Activated B cell treated with CpG ODN at 0.5 μM for 24 hours (primary cell): ENCODE results near the gene NXF1. TPM values are rescaled to one million over a fixed set of nuclear protein-coding genes. Genes with fewer than 3 reads are reported as not detected.

Source experiments
- ATAC-seq: fragments of 200-7000 bp; cut with Tn5 transposase; one replicate; pipeline ENCODE4 v1.10.0; 2021; ENCODE audit warnings: low read depth, mild to moderate bottlenecking, moderate library complexity
- CTCF ChIA-PET: fragments of 350-600 bp; sonication (Branson Sonifier 250); formaldehyde crosslinking; loops from one replicate; lab custom pipeline; 2021; ENCODE audit warnings: antibody characterized with exemption; lab: Charles Lee
- POLR2A ChIA-PET: fragments of 350-600 bp; sonication (Branson Sonifier 250); formaldehyde crosslinking; loops from one replicate; lab custom pipeline; 2021; ENCODE audit warnings: antibody characterized with exemption; lab: Charles Lee
- DNase-seq: peaks from one replicate; pipeline ENCODE4 v3.0.0; 2022
- H3K27ac Mint-ChIP-seq: one replicate; pipeline ENCODE4 v1.8.0; 2020; ENCODE audit warnings: mixed read lengths
- H3K27me3 Mint-ChIP-seq: one replicate; pipeline ENCODE4 v1.8.0; 2021; ENCODE audit warnings: mixed read lengths
- H3K36me3 Mint-ChIP-seq: one replicate; pipeline ENCODE4 v1.8.0; 2021; ENCODE audit warnings: low read depth, mixed read lengths
- H3K4me1 Mint-ChIP-seq: one replicate; pipeline ENCODE4 v1.8.0; 2021; ENCODE audit warnings: mixed read lengths
- H3K4me3 Mint-ChIP-seq: one replicate; pipeline ENCODE4 v1.8.0; 2020; ENCODE audit warnings: mild to moderate bottlenecking, mixed read lengths
- H3K9me3 Mint-ChIP-seq: one replicate; pipeline ENCODE4 v1.8.0; 2020; ENCODE audit warnings: mixed read lengths
- intact Hi-C: fragments of 100-400 bp; cut with micrococcal nuclease; formaldehyde crosslinking; loops from one replicate; pipeline ENCODE4 v1.15.1; 2024
- total RNA-seq: library from RNA; stranded (reverse); gene quantifications from 2 replicates; pipeline ENCODE4 v1.2.3, GENCODE V29; 2022
- TF ChIP-seq, protein P1 (sequence below): fragments of 200-600 bp; IDR thresholded peaks from one replicate; pipeline ENCODE4 v1.8.0; 2022; ENCODE audit warnings: antibody characterized with exemption, mild to moderate bottlenecking

Gene NXF1
- total RNA-seq, 1 donor from 2014 or later, result 89.1 TPM

DNA sequence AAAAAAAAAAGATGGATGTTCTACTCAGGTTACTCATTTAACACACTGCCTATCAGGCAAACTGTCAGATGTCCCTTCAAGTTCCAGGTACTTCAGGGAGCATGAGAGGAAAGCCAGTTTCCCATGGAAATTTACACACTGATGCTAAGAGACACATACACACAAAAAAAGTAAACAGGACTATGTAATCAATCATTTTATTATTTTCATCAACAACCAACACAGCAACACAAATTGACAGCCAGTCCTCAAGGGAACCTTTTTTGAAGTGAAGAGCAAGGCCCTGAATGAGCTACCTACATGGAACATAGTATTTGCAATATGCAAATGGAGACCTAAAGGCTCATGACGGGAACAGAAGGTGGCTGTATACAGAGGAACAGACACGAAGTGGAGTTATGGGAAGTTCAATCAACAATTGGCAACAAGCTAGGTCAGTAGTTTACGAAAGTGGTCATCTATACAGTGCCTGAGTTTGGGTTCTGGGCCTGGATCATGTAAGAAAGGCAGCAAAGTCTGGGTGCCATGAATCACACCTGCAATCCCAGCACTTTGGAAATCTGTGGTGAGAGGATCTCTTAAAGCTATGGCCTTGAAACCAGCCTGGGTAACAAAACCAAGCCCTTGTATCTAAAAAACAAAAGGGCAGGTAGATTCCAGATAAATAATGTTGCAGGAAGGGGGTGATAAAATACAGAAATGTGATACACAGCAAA lies 46.7 kb upstream of the NXF1 start:
- Mint-ChIP-seq H3K27me3 (no peaks in the 10 kb centered on the region), H3K4me1 (peaks cover 58% of the 10 kb centered on the region), H3K36me3 (peaks cover 52% of the 10 kb centered on the region), H3K27ac (peak overlapping the region; percentile 68), H3K9me3 (no peaks in the 10 kb centered on the region), H3K4me3 (peak overlapping the region; percentile 42)
- POLR2A ChIA-PET, result interaction anchor here (0.6 to 10.5 kb wide), 14 partner anchors 9 to 1037 kb away, joined by 3 to 597 read pairs (median 4); partner anchors contain the start of genes HNRNPUL2, POLR2G, SLC3A2 and STX5
- CTCF ChIA-PET, result interaction anchor here (1.0 to 1.4 kb wide), 3 partner anchors 9 to 66 kb away, joined by 3 read pairs; no protein-coding TSS in a partner anchor
- intact Hi-C loops, result no loop called here
- ATAC-seq (no peak), DNase-seq (no peak)
- TF ChIP-seq, protein P1, sequence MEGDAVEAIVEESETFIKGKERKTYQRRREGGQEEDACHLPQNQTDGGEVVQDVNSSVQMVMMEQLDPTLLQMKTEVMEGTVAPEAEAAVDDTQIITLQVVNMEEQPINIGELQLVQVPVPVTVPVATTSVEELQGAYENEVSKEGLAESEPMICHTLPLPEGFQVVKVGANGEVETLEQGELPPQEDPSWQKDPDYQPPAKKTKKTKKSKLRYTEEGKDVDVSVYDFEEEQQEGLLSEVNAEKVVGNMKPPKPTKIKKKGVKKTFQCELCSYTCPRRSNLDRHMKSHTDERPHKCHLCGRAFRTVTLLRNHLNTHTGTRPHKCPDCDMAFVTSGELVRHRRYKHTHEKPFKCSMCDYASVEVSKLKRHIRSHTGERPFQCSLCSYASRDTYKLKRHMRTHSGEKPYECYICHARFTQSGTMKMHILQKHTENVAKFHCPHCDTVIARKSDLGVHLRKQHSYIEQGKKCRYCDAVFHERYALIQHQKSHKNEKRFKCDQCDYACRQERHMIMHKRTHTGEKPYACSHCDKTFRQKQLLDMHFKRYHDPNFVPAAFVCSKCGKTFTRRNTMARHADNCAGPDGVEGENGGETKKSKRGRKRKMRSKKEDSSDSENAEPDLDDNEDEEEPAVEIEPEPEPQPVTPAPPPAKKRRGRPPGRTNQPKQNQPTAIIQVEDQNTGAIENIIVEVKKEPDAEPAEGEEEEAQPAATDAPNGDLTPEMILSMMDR, result no peak

DNA sequence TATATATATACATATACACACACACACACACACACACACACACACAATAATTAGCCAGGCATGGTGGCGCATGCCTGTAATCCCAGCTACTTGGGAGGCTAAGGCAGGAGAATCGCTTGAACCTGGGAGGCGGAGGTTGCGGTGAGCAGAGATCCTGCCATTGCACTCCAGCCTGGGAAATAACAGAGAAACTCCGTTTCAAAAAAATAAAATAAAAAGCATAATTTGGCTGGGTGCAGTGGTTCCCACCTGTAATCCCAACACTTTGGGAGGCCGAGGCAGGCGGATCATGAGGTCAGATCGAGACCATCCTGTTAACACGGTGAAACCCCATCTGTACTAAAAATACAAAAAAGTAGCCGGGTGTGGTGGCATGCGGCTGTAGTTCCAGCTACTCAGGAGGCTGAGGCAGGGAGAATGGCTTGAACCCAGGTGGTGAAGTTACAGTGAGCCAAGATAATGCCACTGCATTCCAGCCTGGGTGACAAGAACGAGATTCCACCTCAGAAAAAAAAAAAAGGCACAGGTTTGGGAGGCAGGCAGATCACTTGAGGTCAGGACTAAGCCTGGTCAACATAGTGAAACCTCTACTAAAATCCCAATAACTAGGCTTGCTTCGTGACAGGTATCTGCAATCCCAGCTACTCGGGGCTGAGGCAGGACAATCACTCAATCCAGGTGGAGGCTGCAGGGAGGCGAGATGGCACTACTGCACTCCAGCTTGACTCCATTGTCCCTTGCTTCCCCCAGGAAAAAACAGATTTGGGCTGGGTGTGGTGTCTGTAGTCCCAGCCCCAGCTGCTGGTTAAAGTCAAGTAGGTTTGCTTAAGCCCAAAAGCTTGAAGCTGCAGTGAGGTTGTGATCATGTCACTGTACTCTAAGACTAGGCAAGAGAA lies 45.9 kb upstream of the NXF1 start:
- Mint-ChIP-seq H3K27ac (peak overlapping the region; percentile 68), H3K4me1 (peaks cover 54% of the 10 kb centered on the region), H3K27me3 (no peaks in the 10 kb centered on the region), H3K4me3 (peak overlapping the region; percentile 25), H3K9me3 (no peaks in the 10 kb centered on the region), H3K36me3 (peaks cover 52% of the 10 kb centered on the region)
- intact Hi-C loops, result no loop called here
- CTCF ChIA-PET, result interaction anchor here (0.9 to 1.4 kb wide), 4 partner anchors 9 to 65 kb away, joined by 3 to 4 read pairs (median 4); partner anchors contain the start of gene SLC3A2
- DNase-seq (no peak), ATAC-seq (no peak)
- TF ChIP-seq, protein P1, result no peak
- POLR2A ChIA-PET, result interaction anchor here (0.6 to 10.5 kb wide), 18 partner anchors 8 to 1363 kb away, joined by 3 to 597 read pairs (median 4); partner anchors contain the start of genes HNRNPUL2, SLC3A2, STX5 and TEX54

DNA sequence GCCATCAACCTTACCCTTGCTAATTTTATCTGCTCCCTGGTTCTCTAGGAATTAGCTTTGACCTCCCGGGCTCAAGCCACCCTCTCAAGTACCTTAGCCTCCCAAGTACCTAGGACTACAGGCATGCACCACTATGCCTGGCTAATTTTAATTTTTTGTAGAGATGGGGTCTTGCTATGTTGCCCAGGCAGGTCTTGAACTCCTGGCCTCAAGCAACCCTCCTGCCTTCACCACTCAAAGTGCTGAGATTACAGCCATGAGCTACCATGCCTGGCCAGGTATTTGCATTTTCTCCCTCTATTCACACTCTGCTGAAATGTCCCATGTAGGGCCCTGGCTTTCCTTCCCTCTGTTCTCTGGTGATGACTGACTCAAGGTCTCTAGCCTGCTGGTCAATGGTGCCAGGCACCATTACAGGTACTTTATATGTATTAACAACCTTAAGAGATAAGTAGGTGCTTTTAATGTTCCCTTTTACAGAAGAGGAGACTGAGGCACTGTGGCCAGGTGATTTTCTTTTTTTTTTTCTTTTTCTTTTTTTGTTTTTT lies 42.6 kb upstream of the NXF1 start:
- Mint-ChIP-seq H3K4me3 (no peak overlapping the region), H3K9me3 (no peaks in the 10 kb centered on the region), H3K27me3 (no peaks in the 10 kb centered on the region), H3K36me3 (peaks cover 19% of the 10 kb centered on the region), H3K27ac (no peak overlapping the region), H3K4me1 (peaks cover 26% of the 10 kb centered on the region)
- TF ChIP-seq, protein P1, result no peak
- no peak for DNase-seq
- ATAC-seq, result no peak
- intact Hi-C loops, result no loop called here
- ChIA-PET CTCF (no interaction called here), POLR2A (interaction anchor here (0.7 to 10.5 kb wide), 4 partner anchors 4 to 226 kb away, joined by 3 to 597 read pairs (median 300); partner anchors contain the start of genes B3GAT3 and WDR74)

DNA sequence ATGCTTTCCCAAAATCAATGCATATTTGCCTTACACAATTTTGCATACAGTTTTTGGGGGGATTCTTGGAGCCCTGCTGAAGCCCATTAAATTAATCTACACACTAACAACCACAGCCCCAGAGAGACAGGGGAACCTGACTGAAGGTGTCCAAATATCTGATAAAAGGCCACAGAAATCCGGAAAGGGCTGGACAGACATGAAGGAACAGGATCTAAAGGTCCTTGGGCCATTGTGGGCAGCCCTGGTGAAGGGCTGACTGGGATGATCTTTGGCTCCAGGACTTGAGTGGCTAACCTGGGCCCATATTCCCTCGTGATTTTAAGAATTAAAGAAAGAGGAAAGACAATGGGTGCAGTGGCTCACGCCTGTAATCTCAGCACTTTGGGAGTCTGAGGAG lies 40.9 kb upstream of the NXF1 start:
- H3K36me3 Mint-ChIP-seq, result peaks cover 2% of the 10 kb centered on the region
- no peak overlapping the region for H3K27ac Mint-ChIP-seq
- ATAC-seq (no peak), DNase-seq (no peak)
- H3K4me1 Mint-ChIP-seq, result peaks cover 9% of the 10 kb centered on the region
- intact Hi-C loops, result no loop called here
- H3K27me3 Mint-ChIP-seq, result no peaks in the 10 kb centered on the region
- TF ChIP-seq, protein P1, result no peak
- H3K4me3 Mint-ChIP-seq, result no peak overlapping the region
- POLR2A ChIA-PET, result interaction anchor here (0.6 to 9.5 kb wide), 4 partner anchors 7 to 89 kb away, joined by 3 to 597 read pairs (median 6); partner anchors contain the start of gene POLR2G
- no peaks in the 10 kb centered on the region for H3K9me3 Mint-ChIP-seq
- CTCF ChIA-PET, result no interaction called here
